ENCODE measurements around the gene COX6B2. TPM values are rescaled to one million over a fixed set of nuclear protein-coding genes. Genes with fewer than 3 reads are reported as not detected.

The COX6B2 gene
- total and polyA plus RNA-seq, 2 of the 13 experiments (the other 11 are each of a cell fraction or from before 2014, with no cell fraction given) = 0.21 TPM; not detected in 1

DNA sequence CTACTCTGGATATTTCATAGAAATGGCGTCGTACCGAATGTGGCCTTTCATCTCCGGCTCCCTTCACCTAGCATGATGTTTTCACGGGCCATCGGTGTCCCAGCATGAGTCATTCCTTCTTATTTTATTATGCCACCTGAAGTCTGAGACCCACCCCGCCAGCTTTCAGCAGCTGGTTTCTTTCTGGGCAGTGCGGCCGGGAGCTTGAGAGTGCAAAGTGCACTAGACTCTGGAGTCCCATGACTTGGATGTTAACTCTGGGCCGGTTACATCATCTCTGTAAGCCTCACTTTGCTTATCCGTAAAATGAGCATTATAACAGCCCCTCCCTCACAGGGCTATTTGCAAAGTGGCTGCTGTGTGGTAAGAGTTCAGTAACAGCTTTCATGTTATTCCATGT is 20.6 kb downstream of the COX6B2 start (continued):
- TF ChIP-seq ZNF343 (CRISPR knock-in tag; IDR thresholded peaks at IDR 0.05) = no peak
- TF ChIP-seq MAFK (conservative IDR thresholded peaks at IDR 0.05 in 1 of 2, IDR thresholded peaks at IDR 0.05 in 1 of 2; ENCODE audit: low read length in 2 of 2) = no peak
- TF ChIP-seq FOXP1 (IDR thresholded peaks at IDR 0.05) = no peak
- TF ChIP-seq FOXP1 (CRISPR knock-in tag; IDR thresholded peaks at IDR 0.05) = peak; percentile 39; the same call in 1 of the 2 replicates
- peak; percentile 44; the same call in 1 of the 2 replicates for TF ChIP-seq ZNF292 (CRISPR knock-in tag; IDR thresholded peaks at IDR 0.05; ENCODE audit: borderline replicate concordance, low read depth)
- no peak for TF ChIP-seq ZFP82 (CRISPR knock-in tag; IDR thresholded peaks at IDR 0.05; ENCODE audit: borderline replicate concordance)
- TF ChIP-seq FOXC1 (CRISPR knock-in tag; IDR thresholded peaks at IDR 0.05; ENCODE audit: borderline replicate concordance) = no peak
- no peak for TF ChIP-seq NCOA1 (CRISPR knock-in tag; IDR thresholded peaks at IDR 0.05)
- peak; percentile 72; the same call in 1 of the 2 replicates for TF ChIP-seq ZNF331 (CRISPR knock-in tag; IDR thresholded peaks at IDR 0.05)
- TF ChIP-seq ADNP (CRISPR knock-in tag; IDR thresholded peaks at IDR 0.05) = peak; percentile 69; the same call in 1 of the 2 replicates
- TF ChIP-seq BRD4 (CRISPR knock-in tag; IDR thresholded peaks at IDR 0.05) = no peak
- TF ChIP-seq, protein P1, sequence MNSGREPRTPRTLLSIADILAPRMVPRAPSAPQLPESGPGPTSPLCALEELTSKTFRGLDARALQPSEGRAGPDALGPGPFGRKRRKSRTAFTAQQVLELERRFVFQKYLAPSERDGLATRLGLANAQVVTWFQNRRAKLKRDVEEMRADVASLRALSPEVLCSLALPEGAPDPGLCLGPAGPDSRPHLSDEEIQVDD (CRISPR knock-in tag; IDR thresholded peaks at IDR 0.05; ENCODE audit: borderline replicate concordance) = no peak
- no peak for TF ChIP-seq ZNF232 (CRISPR knock-in tag; IDR thresholded peaks at IDR 0.05; ENCODE audit: borderline replicate concordance)
- TF ChIP-seq, protein P2, sequence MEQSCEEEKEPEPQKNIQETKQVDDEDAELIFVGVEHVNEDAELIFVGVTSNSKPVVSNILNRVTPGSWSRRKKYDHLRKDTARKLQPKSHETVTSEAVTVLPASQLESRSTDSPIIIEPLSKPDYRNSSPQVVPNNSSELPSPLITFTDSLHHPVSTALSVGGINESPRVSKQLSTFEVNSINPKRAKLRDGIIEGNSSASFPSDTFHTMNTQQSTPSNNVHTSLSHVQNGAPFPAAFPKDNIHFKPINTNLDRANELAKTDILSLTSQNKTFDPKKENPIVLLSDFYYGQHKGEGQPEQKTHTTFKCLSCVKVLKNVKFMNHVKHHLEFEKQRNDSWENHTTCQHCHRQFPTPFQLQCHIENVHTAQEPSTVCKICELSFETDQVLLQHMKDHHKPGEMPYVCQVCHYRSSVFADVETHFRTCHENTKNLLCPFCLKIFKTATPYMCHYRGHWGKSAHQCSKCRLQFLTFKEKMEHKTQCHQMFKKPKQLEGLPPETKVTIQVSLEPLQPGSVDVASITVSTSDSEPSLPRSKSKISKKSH (CRISPR knock-in tag; IDR thresholded peaks at IDR 0.05; ENCODE audit: borderline replicate concordance) = no peak
- TF ChIP-seq ZNF20 (CRISPR knock-in tag; IDR thresholded peaks at IDR 0.05) = no peak
- TF ChIP-seq KAT2B (IDR thresholded peaks at IDR 0.05; ENCODE audit: borderline replicate concordance, low read depth, low read length) = no peak
- TF ChIP-seq, protein P3, sequence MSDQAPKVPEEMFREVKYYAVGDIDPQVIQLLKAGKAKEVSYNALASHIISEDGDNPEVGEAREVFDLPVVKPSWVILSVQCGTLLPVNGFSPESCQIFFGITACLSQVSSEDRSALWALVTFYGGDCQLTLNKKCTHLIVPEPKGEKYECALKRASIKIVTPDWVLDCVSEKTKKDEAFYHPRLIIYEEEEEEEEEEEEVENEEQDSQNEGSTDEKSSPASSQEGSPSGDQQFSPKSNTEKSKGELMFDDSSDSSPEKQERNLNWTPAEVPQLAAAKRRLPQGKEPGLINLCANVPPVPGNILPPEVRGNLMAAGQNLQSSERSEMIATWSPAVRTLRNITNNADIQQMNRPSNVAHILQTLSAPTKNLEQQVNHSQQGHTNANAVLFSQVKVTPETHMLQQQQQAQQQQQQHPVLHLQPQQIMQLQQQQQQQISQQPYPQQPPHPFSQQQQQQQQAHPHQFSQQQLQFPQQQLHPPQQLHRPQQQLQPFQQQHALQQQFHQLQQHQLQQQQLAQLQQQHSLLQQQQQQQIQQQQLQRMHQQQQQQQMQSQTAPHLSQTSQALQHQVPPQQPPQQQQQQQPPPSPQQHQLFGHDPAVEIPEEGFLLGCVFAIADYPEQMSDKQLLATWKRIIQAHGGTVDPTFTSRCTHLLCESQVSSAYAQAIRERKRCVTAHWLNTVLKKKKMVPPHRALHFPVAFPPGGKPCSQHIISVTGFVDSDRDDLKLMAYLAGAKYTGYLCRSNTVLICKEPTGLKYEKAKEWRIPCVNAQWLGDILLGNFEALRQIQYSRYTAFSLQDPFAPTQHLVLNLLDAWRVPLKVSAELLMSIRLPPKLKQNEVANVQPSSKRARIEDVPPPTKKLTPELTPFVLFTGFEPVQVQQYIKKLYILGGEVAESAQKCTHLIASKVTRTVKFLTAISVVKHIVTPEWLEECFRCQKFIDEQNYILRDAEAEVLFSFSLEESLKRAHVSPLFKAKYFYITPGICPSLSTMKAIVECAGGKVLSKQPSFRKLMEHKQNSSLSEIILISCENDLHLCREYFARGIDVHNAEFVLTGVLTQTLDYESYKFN (CRISPR knock-in tag; conservative IDR thresholded peaks at IDR 0.05) = peak; percentile 84
- no peak for TF ChIP-seq ZKSCAN5 (CRISPR knock-in tag; IDR thresholded peaks at IDR 0.05)
- TF ChIP-seq, protein P4, sequence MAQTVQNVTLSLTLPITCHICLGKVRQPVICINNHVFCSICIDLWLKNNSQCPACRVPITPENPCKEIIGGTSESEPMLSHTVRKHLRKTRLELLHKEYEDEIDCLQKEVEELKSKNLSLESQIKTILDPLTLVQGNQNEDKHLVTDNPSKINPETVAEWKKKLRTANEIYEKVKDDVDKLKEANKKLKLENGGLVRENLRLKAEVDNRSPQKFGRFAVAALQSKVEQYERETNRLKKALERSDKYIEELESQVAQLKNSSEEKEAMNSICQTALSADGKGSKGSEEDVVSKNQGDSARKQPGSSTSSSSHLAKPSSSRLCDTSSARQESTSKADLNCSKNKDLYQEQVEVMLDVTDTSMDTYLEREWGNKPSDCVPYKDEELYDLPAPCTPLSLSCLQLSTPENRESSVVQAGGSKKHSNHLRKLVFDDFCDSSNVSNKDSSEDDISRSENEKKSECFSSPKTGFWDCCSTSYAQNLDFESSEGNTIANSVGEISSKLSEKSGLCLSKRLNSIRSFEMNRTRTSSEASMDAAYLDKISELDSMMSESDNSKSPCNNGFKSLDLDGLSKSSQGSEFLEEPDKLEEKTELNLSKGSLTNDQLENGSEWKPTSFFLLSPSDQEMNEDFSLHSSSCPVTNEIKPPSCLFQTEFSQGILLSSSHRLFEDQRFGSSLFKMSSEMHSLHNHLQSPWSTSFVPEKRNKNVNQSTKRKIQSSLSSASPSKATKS (CRISPR knock-in tag; IDR thresholded peaks at IDR 0.05) = 0 out of 2 replicates have a peak, but pooled peaks have one; percentile 42
- no peak for TF ChIP-seq SMARCE1 (IDR thresholded peaks at IDR 0.05; ENCODE audit: borderline replicate concordance)
- TF ChIP-seq ZNF782 (CRISPR knock-in tag; IDR thresholded peaks at IDR 0.05; ENCODE audit: borderline replicate concordance) = no peak
- TF ChIP-seq ZNF792 (CRISPR knock-in tag; IDR thresholded peaks at IDR 0.05) = peak; percentile 22; the same call in 1 of the 2 replicates
- no peak for TF ChIP-seq ZMAT3 (CRISPR knock-in tag; conservative IDR thresholded peaks at IDR 0.05)
- peak; percentile 60 for TF ChIP-seq HDAC2 (CRISPR knock-in tag; IDR thresholded peaks at IDR 0.05)
- peak in 1 of 2 experiments; percentile 56; a peak in 1 of 4 replicates for TF ChIP-seq KLF16 (CRISPR knock-in tag; IDR thresholded peaks at IDR 0.05)
- TF ChIP-seq SKI (IDR thresholded peaks at IDR 0.05; ENCODE audit: partially characterized antibody) = peak; percentile 63

All from HepG2 (cell line).